ENCODE measurements around the gene VAX1.

VAX1 gene

GRCh38 chr10:117137031-117137910, 799 bp downstream of the VAX1 start:
- H3K4me3 ChIP-seq (ENCODE audit: low read length): peak overlapping the region; percentile 54
- peaks cover 33% of the 10 kb centered on the region for H3K27me3 ChIP-seq (ENCODE audit: control insufficient read depth, insufficient read depth, low read length)
- no peak overlapping the region for H3K9ac ChIP-seq (ENCODE audit: low read length)
- H3K27ac ChIP-seq (ENCODE audit: low read depth, low read length): no peak overlapping the region
- no peaks in the 10 kb centered on the region for H3K36me3 ChIP-seq (ENCODE audit: control insufficient read depth, insufficient read depth, low read length)
- H3K4me1 ChIP-seq (ENCODE audit: control insufficient read depth, insufficient read depth, low read length): no peaks in the 10 kb centered on the region

DNA sequence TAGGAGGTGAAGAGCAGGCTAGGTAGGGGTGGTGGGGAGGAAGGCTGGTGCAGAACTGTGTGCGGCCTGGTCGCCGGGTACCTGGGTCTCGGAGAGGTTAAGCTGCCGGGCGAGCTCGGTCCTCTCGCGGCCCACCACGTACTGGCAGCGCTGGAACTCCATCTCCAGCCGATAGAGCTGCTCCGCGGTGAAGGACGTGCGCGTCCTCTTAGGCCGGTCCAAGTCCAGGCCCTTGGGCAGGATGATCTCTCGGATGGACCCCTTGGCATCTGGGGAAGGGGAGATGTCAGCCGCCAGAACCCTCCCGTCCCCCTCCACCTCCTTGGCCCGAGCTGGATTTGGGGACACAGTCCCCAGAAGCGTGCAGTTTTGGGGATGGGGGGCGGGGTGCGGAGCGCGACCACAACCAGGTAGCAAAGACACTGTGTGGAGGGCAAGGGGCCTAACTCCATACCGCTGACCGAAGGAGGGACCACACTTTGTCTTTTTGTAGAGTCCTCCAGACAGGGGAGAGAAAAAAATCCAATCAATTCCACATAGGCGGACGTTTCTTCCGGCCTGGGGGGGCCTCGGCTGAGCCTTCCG, 1.6 kb downstream of the VAX1 start:
- Histone ChIP-seq H3K36me3 (ENCODE audit: control insufficient read depth, insufficient read depth, low read length) (no peaks in the 10 kb centered on the region), H3K27me3 (ENCODE audit: control insufficient read depth, insufficient read depth, low read length) (peaks cover 38% of the 10 kb centered on the region), H3K27ac (ENCODE audit: low read depth, low read length) (no peak overlapping the region), H3K4me3 (ENCODE audit: low read length) (peak overlapping the region; percentile 27), H3K4me1 (ENCODE audit: control insufficient read depth, insufficient read depth, low read length) (no peaks in the 10 kb centered on the region), H3K9ac (ENCODE audit: low read length) (no peak overlapping the region)

- Histone ChIP-seq H3K27ac (ENCODE audit: low read depth, low read length) (no peak overlapping the region), H3K9ac (ENCODE audit: low read length) (no peak overlapping the region), H3K27me3 (ENCODE audit: control insufficient read depth, insufficient read depth, low read length) (peaks cover 38% of the 10 kb centered on the region), H3K4me1 (ENCODE audit: control insufficient read depth, insufficient read depth, low read length) (no peaks in the 10 kb centered on the region), H3K4me3 (ENCODE audit: low read length) (no peak overlapping the region), H3K36me3 (ENCODE audit: control insufficient read depth, insufficient read depth, low read length) (no peaks in the 10 kb centered on the region)
These were observed 2.5 kb downstream of the VAX1 start for GRCh38 chr10:117135480-117136140.

DNA sequence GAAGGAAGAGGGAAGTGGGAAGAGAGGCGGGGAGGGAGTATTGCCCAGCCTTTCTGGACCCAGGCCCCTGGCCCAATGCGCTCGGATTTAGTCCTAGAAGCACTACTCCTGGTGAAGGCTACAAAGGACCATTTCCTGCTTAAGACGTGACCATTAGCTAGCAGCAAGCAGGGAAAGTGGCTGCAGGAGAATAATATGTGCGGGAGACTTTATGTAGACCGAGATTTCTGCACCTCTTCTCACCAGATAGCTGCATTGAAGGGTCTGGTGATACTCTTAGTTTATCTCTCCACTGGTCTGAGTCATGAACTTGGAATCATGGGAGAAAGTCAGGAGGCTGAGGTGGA, 3.1 kb downstream of the VAX1 start:
- H3K27me3 ChIP-seq (ENCODE audit: control insufficient read depth, insufficient read depth, low read length): peaks cover 33% of the 10 kb centered on the region

DNA sequence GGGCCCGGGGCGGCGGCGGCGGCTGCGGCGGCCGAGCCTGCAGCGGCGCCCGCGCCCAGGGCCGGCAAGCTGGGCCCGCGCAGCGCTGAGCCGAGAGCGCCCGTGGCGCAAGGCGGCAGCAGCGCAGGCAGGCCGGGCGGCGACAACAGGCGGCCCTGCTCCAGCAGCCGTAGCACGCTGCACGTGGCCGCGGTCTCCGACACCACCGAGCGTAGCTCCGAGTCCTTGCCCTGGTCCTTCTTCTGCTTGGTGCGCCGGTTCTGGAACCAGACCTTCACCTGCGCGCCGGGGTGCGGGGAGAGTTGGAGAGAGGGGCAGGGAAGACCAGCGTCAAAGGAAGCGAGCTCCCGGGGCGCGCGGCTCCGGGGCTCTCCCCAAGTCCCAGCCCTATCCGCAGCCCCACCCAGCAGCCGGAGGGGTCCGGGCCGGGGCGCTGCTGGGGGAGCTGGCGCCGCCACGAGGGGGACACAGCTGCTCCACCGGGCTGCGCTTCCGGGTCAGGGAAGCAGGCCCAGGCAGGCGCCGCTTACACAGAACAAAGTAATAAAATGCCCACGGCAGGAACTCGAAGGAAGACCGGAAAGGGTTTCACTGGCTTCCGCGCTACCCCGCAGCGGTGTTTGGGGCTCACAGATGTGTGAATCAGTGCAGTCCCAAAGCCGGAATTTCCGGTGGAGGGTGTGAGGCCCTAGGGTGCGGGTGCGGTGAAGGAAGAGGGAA, 3.6 kb downstream of the VAX1 start:
- H3K36me3 ChIP-seq (ENCODE audit: control insufficient read depth, insufficient read depth, low read length): no peaks in the 10 kb centered on the region
- no peak overlapping the region for H3K9ac ChIP-seq (ENCODE audit: low read length)
- no peak overlapping the region for H3K4me3 ChIP-seq (ENCODE audit: low read length)
- H3K4me1 ChIP-seq (ENCODE audit: control insufficient read depth, insufficient read depth, low read length): no peaks in the 10 kb centered on the region
- no peak overlapping the region for H3K27ac ChIP-seq (ENCODE audit: low read depth, low read length)
- H3K27me3 ChIP-seq (ENCODE audit: control insufficient read depth, insufficient read depth, low read length): peaks cover 29% of the 10 kb centered on the region

More for the DNA sequence above, 3.1 kb downstream of the VAX1 start:
- H3K27ac ChIP-seq (ENCODE audit: low read depth, low read length): no peak overlapping the region
- H3K4me1 ChIP-seq (ENCODE audit: control insufficient read depth, insufficient read depth, low read length): no peaks in the 10 kb centered on the region
- no peak overlapping the region for H3K9ac ChIP-seq (ENCODE audit: low read length)
- H3K36me3 ChIP-seq (ENCODE audit: control insufficient read depth, insufficient read depth, low read length): no peaks in the 10 kb centered on the region
- no peak overlapping the region for H3K4me3 ChIP-seq (ENCODE audit: low read length)

DNA sequence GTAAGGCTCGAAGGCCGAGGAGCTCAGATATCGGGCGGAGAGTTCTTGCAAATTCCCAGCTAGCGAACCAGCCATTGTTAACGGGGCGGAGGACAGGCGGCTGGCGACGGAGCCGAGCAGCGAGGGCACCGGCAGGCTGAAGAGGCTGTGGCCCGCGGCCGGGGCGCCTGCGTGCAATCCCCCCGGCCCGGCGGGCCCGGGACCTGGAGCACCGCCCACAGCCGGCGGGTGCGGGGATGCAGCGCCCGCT, 4.1 kb downstream of the VAX1 start:
- Histone ChIP-seq H3K4me1 (ENCODE audit: control insufficient read depth, insufficient read depth, low read length) (no peaks in the 10 kb centered on the region), H3K4me3 (ENCODE audit: low read length) (no peak overlapping the region), H3K36me3 (ENCODE audit: control insufficient read depth, insufficient read depth, low read length) (no peaks in the 10 kb centered on the region), H3K9ac (ENCODE audit: low read length) (no peak overlapping the region), H3K27me3 (ENCODE audit: control insufficient read depth, insufficient read depth, low read length) (peaks cover 26% of the 10 kb centered on the region), H3K27ac (ENCODE audit: low read depth, low read length) (no peak overlapping the region)

DNA sequence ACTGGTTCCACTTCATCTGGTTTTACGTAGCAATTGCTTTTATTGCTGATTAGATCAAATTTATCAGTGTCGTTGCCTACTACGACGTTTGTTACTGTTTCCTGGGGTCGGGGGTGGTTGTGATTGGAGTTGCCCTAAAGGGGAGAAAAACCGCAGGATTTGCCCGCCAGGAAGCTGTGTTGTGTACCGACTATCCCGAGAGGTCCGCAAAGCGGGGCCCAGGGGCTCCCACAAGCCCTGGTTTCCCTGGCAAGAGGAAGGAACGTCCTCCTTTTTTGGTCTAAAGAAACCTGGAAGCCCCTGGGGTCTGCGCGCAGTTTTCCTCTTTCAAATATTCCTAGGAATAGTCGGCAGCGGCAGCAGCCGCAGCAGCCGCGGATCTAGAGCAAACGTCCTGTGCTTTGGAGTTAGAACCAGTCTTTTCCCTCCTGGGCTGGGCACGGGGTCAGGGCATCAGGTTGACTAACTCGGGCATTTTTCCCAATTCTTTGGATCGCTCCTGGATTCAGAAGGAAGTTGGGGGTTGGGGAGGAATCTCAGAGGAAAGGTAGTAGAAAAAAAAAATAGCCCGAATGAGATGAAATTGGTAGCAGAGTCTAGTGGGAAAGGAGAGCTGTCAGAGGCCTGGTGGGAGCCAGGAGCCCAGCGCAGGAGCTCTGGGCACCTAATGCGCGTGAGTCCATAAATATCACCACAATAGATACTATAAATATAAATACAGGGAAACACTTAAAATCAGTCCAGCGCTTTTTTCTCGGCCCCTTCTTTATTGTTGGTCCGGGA, 4.6 kb downstream of the VAX1 start:
- Histone ChIP-seq H3K36me3 (ENCODE audit: control insufficient read depth, insufficient read depth, low read length) (no peaks in the 10 kb centered on the region), H3K4me1 (ENCODE audit: control insufficient read depth, insufficient read depth, low read length) (no peaks in the 10 kb centered on the region), H3K27me3 (ENCODE audit: control insufficient read depth, insufficient read depth, low read length) (peaks cover 23% of the 10 kb centered on the region), H3K9ac (ENCODE audit: low read length) (no peak overlapping the region), H3K4me3 (ENCODE audit: low read length) (no peak overlapping the region), H3K27ac (ENCODE audit: low read depth, low read length) (no peak overlapping the region)

DNA sequence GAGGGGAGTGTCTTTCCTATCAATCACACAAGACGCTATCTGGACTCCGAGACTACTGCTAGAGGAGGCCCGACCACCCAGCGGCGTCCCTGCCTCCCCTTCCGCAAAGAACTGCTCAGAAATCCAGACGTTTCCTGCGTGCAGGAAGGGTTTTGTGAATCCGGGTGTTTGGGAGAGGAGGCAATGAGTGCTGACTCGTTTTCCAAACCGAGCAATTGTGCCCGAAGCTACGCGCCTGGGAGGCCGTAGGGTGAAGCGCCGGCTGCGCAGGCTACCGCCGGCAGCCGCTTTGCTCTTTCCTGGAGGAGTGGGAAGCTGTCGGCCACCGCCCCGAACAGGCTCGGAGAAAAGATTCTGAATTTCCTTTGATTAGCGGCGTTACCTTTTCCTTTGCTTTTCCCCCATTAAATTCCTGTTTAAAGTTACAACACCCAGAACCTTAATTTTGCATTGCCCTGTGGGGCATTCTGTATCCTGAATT, 5.3 kb downstream of the VAX1 start:
- H3K27ac ChIP-seq (ENCODE audit: low read depth, low read length): no peak overlapping the region
- H3K27me3 ChIP-seq (ENCODE audit: control insufficient read depth, insufficient read depth, low read length): peaks cover 24% of the 10 kb centered on the region
- H3K36me3 ChIP-seq (ENCODE audit: control insufficient read depth, insufficient read depth, low read length): no peaks in the 10 kb centered on the region
- H3K9ac ChIP-seq (ENCODE audit: low read length): no peak overlapping the region
- no peak overlapping the region for H3K4me3 ChIP-seq (ENCODE audit: low read length)
- H3K4me1 ChIP-seq (ENCODE audit: control insufficient read depth, insufficient read depth, low read length): no peaks in the 10 kb centered on the region

GRCh38 chr10:117131376-117132327, 6.4 kb downstream of the VAX1 start:
- Histone ChIP-seq H3K27ac (ENCODE audit: low read depth, low read length) (no peak overlapping the region), H3K9ac (ENCODE audit: low read length) (no peak overlapping the region), H3K36me3 (ENCODE audit: control insufficient read depth, insufficient read depth, low read length) (no peaks in the 10 kb centered on the region), H3K4me3 (ENCODE audit: low read length) (peak overlapping the region; percentile 40), H3K27me3 (ENCODE audit: control insufficient read depth, insufficient read depth, low read length) (peaks cover 29% of the 10 kb centered on the region), H3K4me1 (ENCODE audit: control insufficient read depth, insufficient read depth, low read length) (no peaks in the 10 kb centered on the region)

DNA sequence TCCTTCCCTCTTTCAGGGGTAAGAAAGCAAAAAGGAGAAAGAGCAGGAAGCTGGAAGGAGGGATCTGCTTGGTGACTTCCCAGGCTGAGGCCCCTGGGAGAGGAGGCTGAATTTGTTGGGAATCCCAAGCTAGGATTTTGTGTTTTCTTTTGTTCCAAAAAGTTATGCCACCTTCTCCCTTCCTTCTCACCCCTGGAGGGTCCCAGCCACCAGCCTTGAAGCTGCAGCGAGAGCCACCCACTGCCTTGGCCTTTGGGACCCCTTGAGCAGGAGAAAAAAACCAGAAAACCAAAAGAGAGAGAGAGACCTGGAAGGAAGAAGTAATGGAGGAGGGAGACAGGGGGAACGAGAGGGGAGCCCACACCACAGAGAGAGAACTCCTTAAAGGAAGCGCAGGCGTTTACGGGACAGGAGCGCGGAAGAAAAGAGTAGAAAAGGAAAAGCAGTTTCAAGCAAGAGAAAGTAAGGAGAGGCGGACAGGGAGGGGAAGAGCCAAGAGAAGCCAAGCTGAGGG, 7.2 kb downstream of the VAX1 start:
- Histone ChIP-seq H3K27me3 (ENCODE audit: control insufficient read depth, insufficient read depth, low read length) (peaks cover 23% of the 10 kb centered on the region), H3K9ac (ENCODE audit: low read length) (no peak overlapping the region), H3K4me3 (ENCODE audit: low read length) (peak overlapping the region; percentile 40), H3K36me3 (ENCODE audit: control insufficient read depth, insufficient read depth, low read length) (no peaks in the 10 kb centered on the region), H3K27ac (ENCODE audit: low read depth, low read length) (no peak overlapping the region), H3K4me1 (ENCODE audit: control insufficient read depth, insufficient read depth, low read length) (no peaks in the 10 kb centered on the region)

DNA sequence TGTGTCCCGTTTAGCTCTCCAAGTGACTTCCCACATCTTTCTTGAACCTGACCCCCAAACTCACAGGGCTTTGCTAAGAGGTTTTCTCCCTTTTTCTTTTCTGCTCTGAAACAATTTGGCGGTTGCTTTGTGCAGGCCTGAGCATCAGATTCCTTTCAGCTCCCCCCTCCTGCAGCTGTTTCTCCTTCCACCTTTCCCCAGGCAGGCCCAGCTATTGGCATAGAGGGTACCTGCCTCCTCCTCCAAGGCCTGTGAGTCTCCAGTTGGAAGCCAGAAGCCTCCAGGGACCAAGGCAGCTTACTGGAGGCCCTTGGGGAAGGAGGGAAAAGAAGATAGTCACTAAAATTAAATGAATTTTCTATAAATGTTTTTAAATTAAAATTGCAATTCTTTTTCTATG, 7.7 kb downstream of the VAX1 start:
- peaks cover 20% of the 10 kb centered on the region for H3K27me3 ChIP-seq (ENCODE audit: control insufficient read depth, insufficient read depth, low read length)
- H3K36me3 ChIP-seq (ENCODE audit: control insufficient read depth, insufficient read depth, low read length): no peaks in the 10 kb centered on the region
- no peak overlapping the region for H3K9ac ChIP-seq (ENCODE audit: low read length)
- no peaks in the 10 kb centered on the region for H3K4me1 ChIP-seq (ENCODE audit: control insufficient read depth, insufficient read depth, low read length)
- no peak overlapping the region for H3K4me3 ChIP-seq (ENCODE audit: low read length)
- no peak overlapping the region for H3K27ac ChIP-seq (ENCODE audit: low read depth, low read length)
